K562 (cell line): ENCODE results near the gene GJA9.

Experiments used
- ATF2 ChIP-seq: sonication (generic); formaldehyde crosslinking; IDR thresholded peaks from 2 replicates; pipeline ENCODE4 v1.8.1; 2022; ENCODE audit warnings: missing genetic modification reagents
- BHLHE40 ChIP-seq: IDR thresholded peaks from 2 replicates; pipeline ENCODE4 v1.6.1; 2011; ENCODE audit warnings: low read length, improper control_type of control experiment
- CBX8 ChIP-seq: fragments of 200-600 bp; sonication (generic); IDR thresholded peaks from 2 replicates; pipeline ENCODE4 v1.6.1; 2012; ENCODE audit warnings: borderline replicate concordance, mixed run types, low read depth, mild to moderate bottlenecking, moderate library complexity, mixed read lengths, low read length, control low read depth, inconsistent platforms; ENCODE audit not compliant: poor library complexity, severe bottlenecking; ENCODE audit errors: extremely low read depth
- ELK1 ChIP-seq: sonication (generic); formaldehyde crosslinking; IDR thresholded peaks from 2 replicates; pipeline ENCODE4 v1.8.1; 2022; ENCODE audit warnings: missing genetic modification reagents
- MAFK ChIP-seq: IDR thresholded peaks from 2 replicates; pipeline ENCODE4 v1.6.1; 2011; ENCODE audit warnings: low read length, improper control_type of control experiment
- MAX ChIP-seq: sonication (generic); formaldehyde crosslinking; IDR thresholded peaks from 2 replicates; pipeline ENCODE4 v1.9.0; 2022; ENCODE audit warnings: mild to moderate bottlenecking, missing genetic modification reagents
- TF ChIP-seq, protein P1 (sequence below), 3 experiments: IDR thresholded peaks in 2 of 3; conservative IDR thresholded peaks in 1 of 3; 2 replicates each; pipeline ENCODE4 v1.5.1; 2011 to 2012; ENCODE audit warnings: low read length in 3 of 3, mild to moderate bottlenecking in 3 of 3, control low read depth in 2 of 3, improper control_type of control experiment in 1 of 3, inconsistent platforms in 1 of 3, low read depth in 1 of 3, mixed read lengths in 1 of 3, moderate library complexity in 1 of 3; ENCODE audit not compliant: insufficient read depth in 2 of 3

- TF ChIP-seq BHLHE40, result no peak
- TF ChIP-seq, protein P1, sequence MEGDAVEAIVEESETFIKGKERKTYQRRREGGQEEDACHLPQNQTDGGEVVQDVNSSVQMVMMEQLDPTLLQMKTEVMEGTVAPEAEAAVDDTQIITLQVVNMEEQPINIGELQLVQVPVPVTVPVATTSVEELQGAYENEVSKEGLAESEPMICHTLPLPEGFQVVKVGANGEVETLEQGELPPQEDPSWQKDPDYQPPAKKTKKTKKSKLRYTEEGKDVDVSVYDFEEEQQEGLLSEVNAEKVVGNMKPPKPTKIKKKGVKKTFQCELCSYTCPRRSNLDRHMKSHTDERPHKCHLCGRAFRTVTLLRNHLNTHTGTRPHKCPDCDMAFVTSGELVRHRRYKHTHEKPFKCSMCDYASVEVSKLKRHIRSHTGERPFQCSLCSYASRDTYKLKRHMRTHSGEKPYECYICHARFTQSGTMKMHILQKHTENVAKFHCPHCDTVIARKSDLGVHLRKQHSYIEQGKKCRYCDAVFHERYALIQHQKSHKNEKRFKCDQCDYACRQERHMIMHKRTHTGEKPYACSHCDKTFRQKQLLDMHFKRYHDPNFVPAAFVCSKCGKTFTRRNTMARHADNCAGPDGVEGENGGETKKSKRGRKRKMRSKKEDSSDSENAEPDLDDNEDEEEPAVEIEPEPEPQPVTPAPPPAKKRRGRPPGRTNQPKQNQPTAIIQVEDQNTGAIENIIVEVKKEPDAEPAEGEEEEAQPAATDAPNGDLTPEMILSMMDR (IDR thresholded peaks at IDR 0.05 in 2 of 3, conservative IDR thresholded peaks at IDR 0.05 in 1 of 3; ENCODE audit: insufficient read depth in 2 of 3, low read depth in 1 of 3, low read length in 3 of 3), result no peak
- TF ChIP-seq ELK1 (CRISPR knock-in tag), result no peak
- no peak for TF ChIP-seq MAFK
- TF ChIP-seq CBX8, result no peak
- no peak for TF ChIP-seq ATF2
- TF ChIP-seq MAX (CRISPR knock-in tag), result no peak
Observed at GRCh38 chr1:38870996-38871395, 10.4 kb downstream of the GJA9 start.
